GM12874 (cell line): Measurements from ENCODE around the gene RAB30.

Experiments used
- CTCF ChIP-seq: IDR thresholded peaks from 2 replicates; pipeline ENCODE4 v1.5.1; 2011; ENCODE audit warnings: low read depth, mild to moderate bottlenecking, control low read depth, low read length, moderate library complexity; ENCODE audit not compliant: insufficient read depth

The RAB30 gene

GRCh38 chr11:83035070-83035854 is 36.4 kb downstream of the RAB30 start:
- no peak for TF ChIP-seq CTCF

- TF ChIP-seq CTCF, result no peak
Measured at GRCh38 chr11:83034673-83035014, 37.1 kb downstream of the RAB30 start.

GRCh38 chr11:83033972-83034672 is 37.6 kb downstream of the RAB30 start:
- TF ChIP-seq CTCF, result no peak

GRCh38 chr11:83033371-83033770 is 38.3 kb downstream of the RAB30 start:
- TF ChIP-seq CTCF, result no peak

GRCh38 chr11:83031127-83031526 is 40.6 kb downstream of the RAB30 start:
- no peak for TF ChIP-seq CTCF

GRCh38 chr11:83027794-83028193 is 43.9 kb downstream of the RAB30 start:
- TF ChIP-seq CTCF, result no peak

GRCh38 chr11:83027289-83027688 is 44.4 kb downstream of the RAB30 start:
- TF ChIP-seq CTCF, result no peak
